CD4-positive, alpha-beta T cell treated with Interleukin-10 for 1 hour (primary cell): ENCODE data around the gene HNRNPR.
"Not testable (repeated sequence)": the region's sequence is repeated elsewhere in the genome, so short reads cannot be mapped to it uniquely, and the experiment has no call there.

Source experiments
- DNase-seq: peaks from one replicate; pipeline ENCODE4 v3.0.0-alpha.2; 2020

Gene HNRNPR

GRCh38 chr1:23344111-23344986 is at the start of gene HNRNPR:
HNRNPR (minus strand) TSS chr1:23344284; CDS start chr1:23341008, 3,276 bp downstream.
- peak; percentile 99 for DNase-seq

DNA sequence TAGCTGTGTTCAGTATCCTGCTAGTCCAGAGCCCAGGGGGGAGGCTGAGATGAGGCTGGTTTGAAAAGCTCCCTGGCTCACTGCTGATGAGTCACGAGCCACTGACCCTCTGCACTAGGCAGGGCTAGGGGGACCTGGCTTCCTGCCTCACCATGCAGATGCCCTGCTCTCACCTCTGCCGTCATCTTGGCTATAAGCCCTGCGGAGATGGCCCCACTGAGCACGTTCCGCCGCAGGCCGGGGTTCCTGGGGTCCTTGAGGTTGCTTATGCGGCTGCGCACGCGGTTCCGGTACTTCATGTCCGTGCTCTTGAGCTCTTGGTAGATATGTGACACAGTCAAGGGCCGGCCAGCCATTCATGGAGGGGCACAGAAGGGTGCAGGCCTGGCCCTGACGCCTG is 49.6 kb upstream of the HNRNPR start:
- no peak for DNase-seq

DNA sequence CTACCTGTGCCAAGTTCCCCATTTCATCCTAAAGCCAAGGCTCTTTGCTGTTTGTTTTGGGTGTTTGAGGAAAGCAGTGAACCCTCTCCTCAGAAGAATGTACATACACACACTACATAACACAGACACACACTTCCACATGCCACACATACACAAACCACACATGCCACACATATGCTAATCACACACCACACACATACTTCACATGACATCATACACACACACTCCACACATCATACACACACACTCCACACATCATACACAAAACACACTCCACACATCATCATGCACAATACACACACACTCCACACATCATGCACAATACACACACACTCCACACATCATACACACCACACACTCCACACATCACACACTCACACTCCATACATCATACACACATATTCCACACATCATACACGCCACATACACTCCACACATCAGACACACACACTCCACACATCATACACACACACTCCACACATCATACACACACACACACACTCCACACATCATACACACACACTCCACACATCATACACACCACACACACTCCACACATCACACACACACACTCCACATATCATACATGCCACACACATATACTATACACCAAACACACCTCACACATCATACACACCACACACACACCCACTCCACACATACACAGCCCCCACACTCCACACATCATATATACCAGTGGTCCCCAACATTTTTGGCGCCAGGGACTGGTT is 48.2 kb upstream of the HNRNPR start:
- DNase-seq = no peak

GRCh38 chr1:23389837-23390321 is 45.8 kb upstream of the HNRNPR start:
- no peak for DNase-seq

- DNase-seq = no peak
These were observed 43.4 kb upstream of the HNRNPR start for GRCh38 chr1:23387494-23387893.

DNA sequence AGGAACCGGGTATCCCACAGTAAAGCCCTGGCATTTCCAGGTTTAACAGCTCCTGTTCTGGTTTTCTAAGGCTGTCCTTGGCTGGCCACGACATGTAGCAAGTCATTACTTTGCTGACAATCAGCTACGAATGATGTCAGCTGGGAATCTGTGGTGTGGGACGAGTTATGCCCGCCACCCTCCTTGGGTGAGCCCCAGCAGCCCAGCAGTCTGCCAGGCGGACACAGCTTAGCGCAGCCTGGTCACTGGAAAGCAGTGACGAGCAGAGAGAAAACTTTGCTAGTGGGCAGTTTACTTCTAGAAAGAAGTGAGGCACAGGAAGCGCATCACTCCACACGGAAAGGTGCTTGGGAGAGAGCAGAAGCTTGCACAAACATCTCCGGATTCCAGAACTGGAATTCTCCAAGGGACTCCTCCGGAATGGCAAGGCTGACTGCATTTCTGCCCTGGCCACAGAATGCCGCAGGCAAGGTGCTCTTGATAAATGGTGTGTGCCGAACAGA is 41.1 kb upstream of the HNRNPR start:
- DNase-seq = no peak

- DNase-seq = no peak
These were observed 40.4 kb upstream of the HNRNPR start for GRCh38 chr1:23384312-23385058.

DNA sequence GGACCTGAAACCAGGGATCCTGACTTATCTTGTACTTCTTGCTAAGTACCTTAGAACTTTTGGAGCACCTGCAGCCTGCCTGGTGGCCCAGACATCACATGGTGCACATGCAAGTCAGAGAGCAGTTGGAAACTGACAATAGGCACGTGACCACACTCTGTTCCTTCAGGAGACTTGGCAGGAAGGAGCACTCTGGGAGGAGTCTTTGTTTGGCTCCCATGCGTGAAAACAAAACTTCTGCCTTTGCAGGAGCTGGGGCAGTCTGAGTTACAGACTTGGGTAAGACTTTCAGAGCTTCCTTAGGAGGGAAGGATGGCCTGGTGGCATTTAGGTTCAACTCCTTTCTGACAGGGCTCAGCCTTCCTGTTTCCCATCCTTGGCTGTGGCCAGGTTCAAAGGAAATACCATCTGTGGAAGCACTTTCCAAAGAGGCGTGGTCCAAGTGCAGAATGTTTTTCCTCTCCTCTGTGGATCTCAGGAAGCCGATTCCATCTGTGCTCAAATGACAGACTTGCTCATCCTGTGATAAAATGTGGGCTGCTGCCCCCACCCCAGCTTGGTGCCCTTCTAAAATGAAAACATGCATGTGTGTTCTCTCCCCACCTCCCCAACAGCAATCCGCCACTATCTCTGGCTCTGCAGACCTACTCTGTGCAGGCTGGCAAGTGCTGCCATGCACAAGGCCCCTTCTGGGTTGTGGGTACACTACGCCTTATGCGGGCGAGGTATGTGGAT is 39.7 kb upstream of the HNRNPR start:
- DNase-seq = no peak

DNA sequence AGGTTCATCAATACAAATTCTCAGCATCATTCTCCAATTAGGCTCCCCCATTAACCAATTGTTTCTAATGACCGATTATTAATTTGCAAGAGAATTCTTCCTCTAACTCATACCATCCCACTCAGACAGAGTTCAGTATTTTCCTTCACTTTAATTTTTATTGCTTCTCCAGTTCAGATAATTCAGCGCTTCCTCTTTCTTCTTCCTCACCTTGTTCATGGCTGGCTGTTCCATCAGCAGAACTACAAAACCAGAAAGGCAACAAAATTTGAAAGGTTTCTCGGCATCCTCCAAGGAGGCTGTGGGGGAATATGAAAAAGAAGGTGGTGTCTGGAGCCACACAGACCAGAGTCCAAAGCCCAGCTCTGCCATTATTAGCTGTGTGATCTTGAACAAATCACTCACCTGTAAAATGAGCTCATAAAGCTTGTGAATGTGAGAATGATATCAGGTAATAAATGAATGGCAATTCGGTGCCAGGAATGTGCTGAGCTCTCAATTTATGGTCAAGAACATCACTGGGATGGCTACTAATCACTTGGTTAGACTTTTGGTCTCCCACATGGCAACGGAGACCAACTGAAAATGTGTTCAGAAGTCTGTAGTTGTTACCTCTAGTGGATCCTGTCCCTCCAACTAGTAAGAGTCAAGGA is 37.3 kb upstream of the HNRNPR start:
- no peak for DNase-seq

DNA sequence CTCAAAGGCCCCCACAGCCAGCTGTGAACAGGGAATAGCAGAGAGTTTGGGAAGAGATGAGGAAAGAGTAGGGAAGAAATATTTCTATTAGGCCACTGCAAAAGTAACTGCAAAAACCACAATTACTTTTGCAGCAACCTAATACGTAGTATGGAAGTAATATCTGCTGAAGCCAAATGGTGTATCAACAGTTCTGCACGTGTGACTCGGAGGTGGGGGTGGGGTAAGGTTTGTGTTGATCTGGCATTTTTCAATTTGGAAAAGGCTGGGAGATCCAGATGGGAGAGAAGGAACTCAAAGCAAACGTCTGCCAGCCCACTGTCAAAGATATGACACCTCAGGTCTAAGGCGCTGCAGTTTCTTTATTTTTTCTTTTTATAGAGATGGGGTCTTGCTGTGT is 36.6 kb upstream of the HNRNPR start:
- DNase-seq = no peak

DNA sequence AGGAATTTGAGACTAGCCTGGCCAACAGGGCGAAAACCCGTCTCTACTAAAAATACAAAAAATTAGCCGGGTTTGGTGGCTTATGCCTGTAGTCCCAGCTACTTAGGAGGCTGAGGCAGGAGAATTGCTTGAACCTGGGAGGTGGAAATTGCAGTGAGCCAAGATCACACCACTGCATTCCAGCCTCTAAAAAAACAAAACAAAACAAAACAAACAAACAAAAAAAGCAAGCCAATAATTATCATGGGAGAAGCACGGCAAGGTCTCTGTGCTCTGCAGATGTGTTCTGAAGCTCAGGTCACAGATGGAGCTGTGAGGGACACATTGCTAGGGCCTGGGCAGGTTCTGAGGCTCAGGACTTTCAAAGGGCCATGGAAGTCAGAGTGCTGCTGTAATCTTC is 36.2 kb upstream of the HNRNPR start:
- DNase-seq = not testable (repeated sequence)

DNA sequence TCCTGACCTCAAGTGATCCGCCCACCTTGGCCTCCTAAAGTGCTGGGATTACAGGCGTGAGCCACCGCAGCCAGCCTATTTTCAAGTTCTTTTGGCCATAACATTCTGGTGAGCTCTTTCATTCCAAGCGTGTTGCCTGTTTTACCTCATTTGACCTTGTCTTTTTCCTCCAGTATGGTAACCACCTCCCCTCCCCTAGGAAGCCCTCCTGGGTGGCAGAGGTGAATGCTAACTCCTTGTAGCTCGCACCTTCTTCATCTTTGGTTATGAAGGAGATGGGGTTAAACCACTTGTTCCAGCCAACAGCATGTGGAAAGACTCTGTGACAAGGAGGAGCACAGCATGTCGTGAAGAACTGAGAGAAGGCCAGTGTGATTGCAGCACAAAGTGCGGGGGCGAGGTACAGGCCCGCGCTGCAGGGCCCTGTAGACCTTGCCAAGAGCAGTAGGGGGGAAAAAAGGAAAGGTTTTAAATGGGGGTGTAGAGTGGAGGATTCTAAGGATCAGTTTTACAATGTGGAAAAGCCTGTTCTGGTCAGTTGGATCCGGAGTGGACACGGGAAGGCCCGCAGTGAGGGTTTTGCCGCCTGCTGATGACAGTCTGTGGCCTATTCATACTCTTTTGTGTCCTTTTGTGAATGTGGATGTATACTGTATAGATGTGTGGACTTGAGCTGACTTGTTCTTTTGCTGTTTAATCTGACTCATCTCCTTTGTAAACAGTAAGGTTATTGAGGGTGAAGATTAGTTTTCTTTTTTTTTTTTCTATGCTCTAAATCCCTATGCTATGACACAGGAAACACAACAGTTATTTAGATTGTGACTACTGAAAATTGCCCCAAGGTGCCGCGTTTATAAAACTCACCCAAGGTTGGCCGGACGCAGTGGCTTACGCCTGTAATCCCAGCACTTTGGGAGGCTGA is 33.1 kb upstream of the HNRNPR start:
- DNase-seq = no peak

- DNase-seq = not testable (repeated sequence)
These were observed 30.1 kb upstream of the HNRNPR start for GRCh38 chr1:23374079-23374735.

- DNase-seq = no peak
These were observed 28.1 kb upstream of the HNRNPR start for GRCh38 chr1:23371987-23372880.

GRCh38 chr1:23370709-23371584 is 26.9 kb upstream of the HNRNPR start:
- no peak for DNase-seq

DNA sequence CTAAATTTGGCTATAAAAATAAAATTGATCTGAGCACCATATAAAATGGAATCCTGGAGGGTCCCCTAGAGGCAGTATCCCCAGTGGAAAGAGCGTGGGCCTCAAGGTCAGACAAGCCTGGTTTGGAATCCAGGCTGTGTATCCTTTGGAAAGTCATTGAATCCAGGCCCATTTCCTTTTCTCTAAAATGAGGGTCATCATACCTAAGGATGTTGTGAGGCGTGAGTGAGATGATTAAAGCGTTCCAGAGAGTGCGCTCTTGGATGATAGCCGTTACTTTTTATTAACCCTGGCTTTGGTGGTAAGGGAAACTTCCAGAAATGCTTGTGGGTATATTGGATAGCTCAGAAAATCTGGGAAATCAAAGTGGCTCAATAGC is 26.2 kb upstream of the HNRNPR start:
- no peak for DNase-seq

- DNase-seq = peak; percentile 20
These were observed 25.4 kb upstream of the HNRNPR start, which contains the start of gene ZNF436 for GRCh38 chr1:23369335-23370013. ZNF436 (minus strand) TSS chr1:23369836; CDS start chr1:23368005, 1,831 bp downstream.
